ENCODE measurements around the gene IRGC. TPM values are rescaled to one million over a fixed set of nuclear protein-coding genes. Genes with fewer than 3 reads are reported as not detected.
"Not testable (repeated sequence)": the region's sequence is repeated elsewhere in the genome, so short reads cannot be mapped to it uniquely, and the experiment has no call there.

Gene IRGC
- total RNA-seq, 1 experiment from 2014 or later: not detected

GRCh38 chr19:43751466-43752220 is 35.8 kb downstream of the IRGC start:
- DNase-seq (ENCODE audit: extremely low read depth, low read depth): no peak

GRCh38 chr19:43752287-43752875 is 36.5 kb downstream of the IRGC start:
- no peak for DNase-seq (ENCODE audit: extremely low read depth, low read depth)

GRCh38 chr19:43754253-43754502 is 38.3 kb downstream of the IRGC start:
- no peak for DNase-seq (ENCODE audit: extremely low read depth, low read depth)

GRCh38 chr19:43754503-43755255 is 38.8 kb downstream of the IRGC start, which contains the start of gene SMG9:
SMG9 (minus strand) TSS chr19:43754962; CDS start chr19:43750741, 4,221 bp downstream.
- peak; percentile 96 for DNase-seq (ENCODE audit: extremely low read depth, low read depth)

GRCh38 chr19:43755256-43755801 is 39.5 kb downstream of the IRGC start:
- peak; percentile 78 for DNase-seq (ENCODE audit: extremely low read depth, low read depth)

GRCh38 chr19:43759515-43759914 is 43.6 kb downstream of the IRGC start:
- DNase-seq (ENCODE audit: extremely low read depth, low read depth): peak; percentile 89

- no peak for DNase-seq (ENCODE audit: extremely low read depth, low read depth)
Measured at GRCh38 chr19:43760941-43761340, 45.1 kb downstream of the IRGC start.

GRCh38 chr19:43762814-43763213 is 46.9 kb downstream of the IRGC start:
- DNase-seq (ENCODE audit: extremely low read depth, low read depth): no peak

- DNase-seq (ENCODE audit: extremely low read depth, low read depth): no peak
Measured at GRCh38 chr19:43763473-43763939, 47.6 kb downstream of the IRGC start.

GRCh38 chr19:43764684-43765083 is 48.8 kb downstream of the IRGC start:
- DNase-seq (ENCODE audit: extremely low read depth, low read depth): not testable (repeated sequence)

GRCh38 chr19:43765109-43765876 is 49.4 kb downstream of the IRGC start:
- peak; percentile 82 for DNase-seq (ENCODE audit: extremely low read depth, low read depth)

GRCh38 chr19:43766755-43767043 is 50.8 kb downstream of the IRGC start:
- no peak for DNase-seq (ENCODE audit: extremely low read depth, low read depth)

GRCh38 chr19:43767316-43767715 is 51.4 kb downstream of the IRGC start:
- DNase-seq (ENCODE audit: extremely low read depth, low read depth): no peak

GRCh38 chr19:43767818-43768217 is 51.9 kb downstream of the IRGC start:
- no peak for DNase-seq (ENCODE audit: extremely low read depth, low read depth)

- no peak for DNase-seq (ENCODE audit: extremely low read depth, low read depth)
Measured at GRCh38 chr19:43768273-43769050, 52.6 kb downstream of the IRGC start.

GRCh38 chr19:43769256-43769655 is 53.4 kb downstream of the IRGC start:
- no peak for DNase-seq (ENCODE audit: extremely low read depth, low read depth)
